Inflammatory macrophage treated with lipopolysaccharide for 4 hours (primary cell): ENCODE data around the gene TMBIM1.
"Not testable (repeated sequence)": the region's sequence is repeated elsewhere in the genome, so short reads cannot be mapped to it uniquely, and the experiment has no call there.

ENCODE experiments used
- DNase-seq: peaks from one replicate; pipeline ENCODE4 v3.0.0-alpha.2; 2020

TMBIM1 gene

GRCh38 chr2:218290316-218291261, 1.7 kb downstream of the TMBIM1 start:
- peak; percentile 51 for DNase-seq

GRCh38 chr2:218289639-218290315, 2.5 kb downstream of the TMBIM1 start:
- peak; percentile 40 for DNase-seq

GRCh38 chr2:218286570-218287459, 5.5 kb downstream of the TMBIM1 start:
- DNase-seq = peak; percentile 98

- no peak for DNase-seq
Measured at GRCh38 chr2:218285604-218286003, 6.7 kb downstream of the TMBIM1 start.

GRCh38 chr2:218284106-218284811, 8.0 kb downstream of the TMBIM1 start:
- peak; percentile 70 for DNase-seq

GRCh38 chr2:218282173-218282991, 9.9 kb downstream of the TMBIM1 start:
- peak; percentile 34 for DNase-seq

- DNase-seq = no peak
Measured at GRCh38 chr2:218281449-218281848, 10.9 kb downstream of the TMBIM1 start.

GRCh38 chr2:218280260-218280870, 11.9 kb downstream of the TMBIM1 start:
- no peak for DNase-seq

GRCh38 chr2:218278531-218279360, 13.6 kb downstream of the TMBIM1 start:
- no peak for DNase-seq

GRCh38 chr2:218277921-218278320, 14.4 kb downstream of the TMBIM1 start:
- DNase-seq = no peak

- no peak for DNase-seq
Measured at GRCh38 chr2:218276986-218277755, 15.1 kb downstream of the TMBIM1 start.

GRCh38 chr2:218275371-218276072, 16.8 kb downstream of the TMBIM1 start:
- peak; percentile 59 for DNase-seq

- DNase-seq = no peak
Measured at GRCh38 chr2:218274586-218274985, 17.7 kb downstream of the TMBIM1 start.

- no peak for DNase-seq
Measured at GRCh38 chr2:218273908-218274249, 18.4 kb downstream of the TMBIM1 start.

GRCh38 chr2:218273214-218273907, 18.9 kb downstream of the TMBIM1 start:
- not testable (repeated sequence) for DNase-seq

- peak; percentile 73 for DNase-seq
Measured at GRCh38 chr2:218272531-218273212, 19.6 kb downstream of the TMBIM1 start.

GRCh38 chr2:218271865-218272530, 20.3 kb downstream of the TMBIM1 start:
- DNase-seq = no peak
